ENCODE results near the gene GSDME. TPM values are rescaled to one million over a fixed set of nuclear protein-coding genes. Genes with fewer than 3 reads are reported as not detected.
A peak's percentile ranks its signal among the peaks of the same experiment; 100 is the strongest.
"Not testable (repeated sequence)": the region's sequence is repeated elsewhere in the genome, so short reads cannot be mapped to it uniquely, and the experiment has no call there.

GSDME gene
- polyA plus RNA-seq, 1 donor: 87.6 TPM

GRCh38 chr7:24794751-24795406 is 37.6 kb upstream of the GSDME start:
- no CpG with 5 or more reads among the region's 22 CpGs for WGBS (ENCODE audit: insufficient coverage, low lambda C conversion rate)
- not testable (repeated sequence) for H3K36me3 ChIP-seq (ENCODE audit: control insufficient read depth, insufficient read depth, low read length); H3K9me3 ChIP-seq (ENCODE audit: control insufficient read depth, low read depth, low read length); H3K4me1 ChIP-seq (ENCODE audit: control insufficient read depth, insufficient read depth, low read length); DNase-seq; H3K27me3 ChIP-seq (ENCODE audit: control insufficient read depth, insufficient read depth, low read length)
- peak overlapping the region; percentile 71 for H3K27ac ChIP-seq (ENCODE audit: low read length)
- H3K4me3 ChIP-seq (ENCODE audit: low read length): peak overlapping the region; percentile 8

- WGBS (ENCODE audit: insufficient coverage, low lambda C conversion rate): 70% methylated on average over 2 of the region's 9 CpGs
- Histone ChIP-seq H3K27me3 (ENCODE audit: control insufficient read depth, insufficient read depth, low read length) (no peaks in the 10 kb centered on the region), H3K4me3 (ENCODE audit: low read length) (peak overlapping the region; percentile 20), H3K9me3 (ENCODE audit: control insufficient read depth, low read depth, low read length) (peaks cover 5% of the 10 kb centered on the region), H3K27ac (ENCODE audit: low read length) (peak overlapping the region; percentile 71), H3K36me3 (ENCODE audit: control insufficient read depth, insufficient read depth, low read length) (no peaks in the 10 kb centered on the region), H3K4me1 (ENCODE audit: control insufficient read depth, insufficient read depth, low read length) (peaks cover 8% of the 10 kb centered on the region)
- no peak for DNase-seq
Measured at GRCh38 chr7:24793982-24794648, 36.9 kb upstream of the GSDME start.

GRCh38 chr7:24788961-24789576 is 31.8 kb upstream of the GSDME start:
- H3K27me3 ChIP-seq (ENCODE audit: control insufficient read depth, insufficient read depth, low read length): no peaks in the 10 kb centered on the region
- DNase-seq: peak; percentile 50 to 73
- H3K4me3 ChIP-seq (ENCODE audit: low read length): no peak overlapping the region
- H3K27ac ChIP-seq (ENCODE audit: low read length): peak overlapping the region; percentile 82
- H3K36me3 ChIP-seq (ENCODE audit: control insufficient read depth, insufficient read depth, low read length): no peaks in the 10 kb centered on the region
- H3K9me3 ChIP-seq (ENCODE audit: control insufficient read depth, low read depth, low read length): peaks cover under 1% of the 10 kb centered on the region
- no CpG with 5 or more reads among the region's 10 CpGs for WGBS (ENCODE audit: insufficient coverage, low lambda C conversion rate)
- H3K4me1 ChIP-seq (ENCODE audit: control insufficient read depth, insufficient read depth, low read length): peaks cover 14% of the 10 kb centered on the region

GRCh38 chr7:24788075-24788474 is 30.8 kb upstream of the GSDME start:
- Histone ChIP-seq H3K4me1 (ENCODE audit: control insufficient read depth, insufficient read depth, low read length) (peaks cover 19% of the 10 kb centered on the region), H3K27ac (ENCODE audit: low read length) (peak overlapping the region; percentile 49), H3K27me3 (ENCODE audit: control insufficient read depth, insufficient read depth, low read length) (no peaks in the 10 kb centered on the region), H3K36me3 (ENCODE audit: control insufficient read depth, insufficient read depth, low read length) (no peaks in the 10 kb centered on the region), H3K4me3 (ENCODE audit: low read length) (no peak overlapping the region), H3K9me3 (ENCODE audit: control insufficient read depth, low read depth, low read length) (no peaks in the 10 kb centered on the region)
- WGBS (ENCODE audit: insufficient coverage, low lambda C conversion rate): 67% methylated on average over 1 of the region's 9 CpGs
- DNase-seq: no peak

GRCh38 chr7:24786941-24787340 is 29.7 kb upstream of the GSDME start:
- no CpG with 5 or more reads among the region's 5 CpGs for WGBS (ENCODE audit: insufficient coverage, low lambda C conversion rate)
- H3K27me3 ChIP-seq (ENCODE audit: control insufficient read depth, insufficient read depth, low read length): no peaks in the 10 kb centered on the region
- DNase-seq: no peak
- no peaks in the 10 kb centered on the region for H3K36me3 ChIP-seq (ENCODE audit: control insufficient read depth, insufficient read depth, low read length)
- H3K4me3 ChIP-seq (ENCODE audit: low read length): no peak overlapping the region
- H3K4me1 ChIP-seq (ENCODE audit: control insufficient read depth, insufficient read depth, low read length): peaks cover 19% of the 10 kb centered on the region
- no peak overlapping the region for H3K27ac ChIP-seq (ENCODE audit: low read length)
- no peaks in the 10 kb centered on the region for H3K9me3 ChIP-seq (ENCODE audit: control insufficient read depth, low read depth, low read length)

- Histone ChIP-seq H3K4me3 (ENCODE audit: low read length) (no peak overlapping the region), H3K9me3 (ENCODE audit: control insufficient read depth, low read depth, low read length) (no peaks in the 10 kb centered on the region), H3K4me1 (ENCODE audit: control insufficient read depth, insufficient read depth, low read length) (peaks cover 19% of the 10 kb centered on the region), H3K27me3 (ENCODE audit: control insufficient read depth, insufficient read depth, low read length) (no peaks in the 10 kb centered on the region), H3K36me3 (ENCODE audit: control insufficient read depth, insufficient read depth, low read length) (no peaks in the 10 kb centered on the region), H3K27ac (ENCODE audit: low read length) (no peak overlapping the region)
- DNase-seq: no peak
- WGBS (ENCODE audit: insufficient coverage, low lambda C conversion rate): 100% methylated on average over 1 of the region's 4 CpGs
Measured at GRCh38 chr7:24786306-24786705, 29.0 kb upstream of the GSDME start.

- no CpG with 5 or more reads among the region's 5 CpGs for WGBS (ENCODE audit: insufficient coverage, low lambda C conversion rate)
- Histone ChIP-seq H3K27ac (ENCODE audit: low read length) (peak overlapping the region; percentile 74), H3K27me3 (ENCODE audit: control insufficient read depth, insufficient read depth, low read length) (no peaks in the 10 kb centered on the region), H3K36me3 (ENCODE audit: control insufficient read depth, insufficient read depth, low read length) (no peaks in the 10 kb centered on the region), H3K4me1 (ENCODE audit: control insufficient read depth, insufficient read depth, low read length) (peaks cover 15% of the 10 kb centered on the region), H3K9me3 (ENCODE audit: control insufficient read depth, low read depth, low read length) (no peaks in the 10 kb centered on the region), H3K4me3 (ENCODE audit: low read length) (no peak overlapping the region)
- peak; percentile 62 to 76 for DNase-seq
Measured at GRCh38 chr7:24784277-24784676, 27.0 kb upstream of the GSDME start.

GRCh38 chr7:24783698-24784097 is 26.4 kb upstream of the GSDME start:
- Histone ChIP-seq H3K36me3 (ENCODE audit: control insufficient read depth, insufficient read depth, low read length) (no peaks in the 10 kb centered on the region), H3K27ac (ENCODE audit: low read length) (peak overlapping the region; percentile 74), H3K4me3 (ENCODE audit: low read length) (no peak overlapping the region), H3K4me1 (ENCODE audit: control insufficient read depth, insufficient read depth, low read length) (peaks cover 14% of the 10 kb centered on the region), H3K9me3 (ENCODE audit: control insufficient read depth, low read depth, low read length) (no peaks in the 10 kb centered on the region), H3K27me3 (ENCODE audit: control insufficient read depth, insufficient read depth, low read length) (no peaks in the 10 kb centered on the region)
- WGBS (ENCODE audit: insufficient coverage, low lambda C conversion rate): no CpG with 5 or more reads among the region's 2 CpGs
- no peak for DNase-seq

GRCh38 chr7:24781106-24781505 is 23.8 kb upstream of the GSDME start:
- DNase-seq: no peak
- Histone ChIP-seq H3K4me1 (ENCODE audit: control insufficient read depth, insufficient read depth, low read length) (peaks cover 5% of the 10 kb centered on the region), H3K9me3 (ENCODE audit: control insufficient read depth, low read depth, low read length) (no peaks in the 10 kb centered on the region), H3K27ac (ENCODE audit: low read length) (no peak overlapping the region), H3K27me3 (ENCODE audit: control insufficient read depth, insufficient read depth, low read length) (no peaks in the 10 kb centered on the region), H3K36me3 (ENCODE audit: control insufficient read depth, insufficient read depth, low read length) (no peaks in the 10 kb centered on the region), H3K4me3 (ENCODE audit: low read length) (no peak overlapping the region)
- WGBS (ENCODE audit: insufficient coverage, low lambda C conversion rate): no CpG with 5 or more reads among the region's 4 CpGs

- Histone ChIP-seq H3K4me3 (ENCODE audit: low read length) (no peak overlapping the region), H3K4me1 (ENCODE audit: control insufficient read depth, insufficient read depth, low read length) (peaks cover 5% of the 10 kb centered on the region), H3K9me3 (ENCODE audit: control insufficient read depth, low read depth, low read length) (no peaks in the 10 kb centered on the region), H3K27ac (ENCODE audit: low read length) (no peak overlapping the region), H3K27me3 (ENCODE audit: control insufficient read depth, insufficient read depth, low read length) (no peaks in the 10 kb centered on the region), H3K36me3 (ENCODE audit: control insufficient read depth, insufficient read depth, low read length) (no peaks in the 10 kb centered on the region)
- WGBS (ENCODE audit: insufficient coverage, low lambda C conversion rate): no CpG with 5 or more reads among the region's 2 CpGs
- no peak for DNase-seq
Measured at GRCh38 chr7:24779283-24779655, 22.0 kb upstream of the GSDME start.
